Gastrocnemius medialis (tissue), 4 donors: Measurements from ENCODE around the gene RBFA.

Source experiments
- CTCF ChIP-seq, 5 experiments: fragments of 450-650 bp in 3 of 5; fragments of 200-600 bp in 2 of 5; sonication (generic) in 2 of 5; IDR thresholded peaks in 4 of 5; conservative IDR thresholded peaks in 1 of 5; 1 replicate in 4 of 5; 2 replicates in 1 of 5; pipeline ENCODE4 v1.5.1; 2016 to 2019; ENCODE audit warnings: antibody characterized with exemption in 5 of 5, mild to moderate bottlenecking in 3 of 5, moderate library complexity in 3 of 5
- POLR2A ChIP-seq, 2 donors: fragments of 450-650 bp; IDR thresholded peaks; one replicate each; pipeline ENCODE4 v1.6.1; 2017; ENCODE audit warnings: antibody characterized with exemption in 2 of 2, mild to moderate bottlenecking in 2 of 2, moderate library complexity in 2 of 2

GRCh38 chr18:80074183-80074582 lies 39.9 kb downstream of the RBFA start:
- TF ChIP-seq CTCF (IDR thresholded peaks at IDR 0.05 in 4 of 5, conservative IDR thresholded peaks at IDR 0.05 in 1 of 5) (no peak), POLR2A (IDR thresholded peaks at IDR 0.05) (no peak)
